ENCODE data around the gene PDE4D. TPM values are rescaled to one million over a fixed set of nuclear protein-coding genes. Genes with fewer than 3 reads are reported as not detected.

Gene PDE4D
- total RNA-seq, 1 donor, result 12.7 TPM

DNA sequence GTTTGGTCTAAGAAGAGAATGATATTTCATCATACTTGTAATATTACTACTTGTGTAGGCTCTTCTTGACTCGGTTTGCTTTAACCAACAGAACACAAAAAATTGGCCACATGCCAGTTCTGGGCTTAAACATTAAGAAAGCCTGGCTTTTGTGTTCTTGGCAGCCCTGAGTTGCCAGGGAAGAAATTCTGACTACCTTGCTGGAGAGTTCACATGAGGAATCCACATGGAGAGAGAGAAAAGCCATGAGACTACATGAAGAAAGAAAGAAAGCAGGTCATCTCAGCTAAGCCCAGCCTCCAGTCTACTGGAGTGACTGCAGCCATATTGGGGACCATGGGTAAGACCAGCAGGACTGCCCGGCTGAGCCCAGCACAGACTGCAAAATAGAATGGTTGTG, 785.8 kb downstream of the PDE4D start:
- peak; percentile 45 for DNase-seq (ENCODE audit: low read depth)
- TF ChIP-seq, protein P1, sequence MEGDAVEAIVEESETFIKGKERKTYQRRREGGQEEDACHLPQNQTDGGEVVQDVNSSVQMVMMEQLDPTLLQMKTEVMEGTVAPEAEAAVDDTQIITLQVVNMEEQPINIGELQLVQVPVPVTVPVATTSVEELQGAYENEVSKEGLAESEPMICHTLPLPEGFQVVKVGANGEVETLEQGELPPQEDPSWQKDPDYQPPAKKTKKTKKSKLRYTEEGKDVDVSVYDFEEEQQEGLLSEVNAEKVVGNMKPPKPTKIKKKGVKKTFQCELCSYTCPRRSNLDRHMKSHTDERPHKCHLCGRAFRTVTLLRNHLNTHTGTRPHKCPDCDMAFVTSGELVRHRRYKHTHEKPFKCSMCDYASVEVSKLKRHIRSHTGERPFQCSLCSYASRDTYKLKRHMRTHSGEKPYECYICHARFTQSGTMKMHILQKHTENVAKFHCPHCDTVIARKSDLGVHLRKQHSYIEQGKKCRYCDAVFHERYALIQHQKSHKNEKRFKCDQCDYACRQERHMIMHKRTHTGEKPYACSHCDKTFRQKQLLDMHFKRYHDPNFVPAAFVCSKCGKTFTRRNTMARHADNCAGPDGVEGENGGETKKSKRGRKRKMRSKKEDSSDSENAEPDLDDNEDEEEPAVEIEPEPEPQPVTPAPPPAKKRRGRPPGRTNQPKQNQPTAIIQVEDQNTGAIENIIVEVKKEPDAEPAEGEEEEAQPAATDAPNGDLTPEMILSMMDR (IDR thresholded peaks at IDR 0.05; ENCODE audit: insufficient read depth, low read length), result no peak
- no peak overlapping the region for H3K4me3 ChIP-seq (ENCODE audit: low read depth, low read length)

DNA sequence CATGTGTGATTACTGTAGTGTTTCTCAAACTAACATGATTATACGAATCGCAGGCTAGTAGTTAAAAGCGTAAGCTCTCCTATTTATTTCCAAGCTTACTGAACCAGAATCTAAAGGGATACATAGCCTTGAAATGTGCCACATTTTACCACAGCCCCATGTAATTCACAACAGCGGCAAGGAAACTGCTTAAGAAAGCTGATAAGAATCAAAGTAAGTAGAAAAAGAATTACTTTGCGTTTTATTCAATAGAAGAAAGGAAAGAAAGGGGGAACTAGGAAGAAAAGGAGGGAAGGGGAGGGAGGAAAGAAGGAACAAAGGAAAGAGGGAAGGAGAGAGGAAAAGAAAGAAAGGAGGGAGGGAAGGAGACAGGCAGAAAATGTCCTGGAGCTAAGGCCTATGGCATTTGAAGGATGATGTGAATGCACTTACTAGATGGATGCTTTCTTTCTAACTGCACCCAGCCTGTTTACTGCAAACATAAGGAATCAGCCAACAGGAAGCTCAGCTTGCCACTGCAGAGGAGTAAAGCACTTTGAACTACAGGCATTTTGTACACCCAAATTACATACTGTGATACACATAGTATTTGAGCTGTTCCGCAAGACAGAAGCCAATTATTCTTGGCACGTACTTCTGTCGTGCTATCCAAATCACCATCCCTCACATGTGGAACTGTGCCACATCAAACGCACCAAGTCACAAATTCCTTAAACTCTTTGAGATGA, 789.0 kb downstream of the PDE4D start:
- TF ChIP-seq, protein P1 (IDR thresholded peaks at IDR 0.05; ENCODE audit: insufficient read depth, low read length), result no peak
- no peak for DNase-seq (ENCODE audit: low read depth)
- no peak overlapping the region for H3K4me3 ChIP-seq (ENCODE audit: low read depth, low read length)

DNA sequence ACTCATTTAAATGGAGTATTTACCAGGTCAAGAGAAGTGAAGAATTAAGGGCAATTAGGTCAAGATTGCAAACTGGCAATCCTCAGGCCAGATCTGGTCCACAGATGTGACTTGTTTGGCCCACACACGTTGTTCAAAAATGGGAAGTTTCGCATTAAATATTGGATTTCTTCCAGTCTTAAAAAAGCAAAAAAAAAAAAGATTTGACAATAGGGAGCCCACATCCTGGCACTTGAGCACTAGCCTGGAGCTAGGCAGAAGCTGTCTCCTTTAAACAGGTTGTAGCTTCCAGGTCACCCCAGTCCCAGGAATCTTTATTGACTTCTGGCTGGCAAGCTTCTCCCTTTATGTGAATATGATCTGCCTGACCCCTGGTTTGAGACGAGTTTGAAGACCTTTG, 790.2 kb downstream of the PDE4D start:
- TF ChIP-seq, protein P1 (IDR thresholded peaks at IDR 0.05; ENCODE audit: insufficient read depth, low read length), result no peak
- no peak overlapping the region for H3K4me3 ChIP-seq (ENCODE audit: low read depth, low read length)
- DNase-seq (ENCODE audit: low read depth), result no peak

DNA sequence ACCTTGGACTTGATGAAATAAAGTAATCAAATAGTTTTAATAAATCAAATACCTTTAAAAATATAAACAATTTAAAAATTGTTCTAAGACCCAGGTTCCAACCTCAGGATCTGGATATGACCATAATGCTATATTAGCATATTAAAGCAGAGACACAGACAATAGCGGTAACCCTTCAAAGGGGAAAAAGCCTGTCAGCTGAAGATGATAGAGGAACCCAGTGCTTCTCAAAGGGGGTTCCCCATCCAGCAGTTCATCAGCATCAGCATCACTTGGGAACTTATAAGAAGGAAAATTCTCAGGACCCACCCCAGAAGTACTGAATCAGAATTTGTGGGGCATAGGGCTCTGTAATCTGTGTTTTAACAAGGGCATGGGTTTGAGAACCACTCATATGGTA, 791.1 kb downstream of the PDE4D start:
- H3K4me3 ChIP-seq (ENCODE audit: low read depth, low read length), result no peak overlapping the region
- TF ChIP-seq, protein P1 (IDR thresholded peaks at IDR 0.05; ENCODE audit: insufficient read depth, low read length), result no peak
- no peak for DNase-seq (ENCODE audit: low read depth)

DNA sequence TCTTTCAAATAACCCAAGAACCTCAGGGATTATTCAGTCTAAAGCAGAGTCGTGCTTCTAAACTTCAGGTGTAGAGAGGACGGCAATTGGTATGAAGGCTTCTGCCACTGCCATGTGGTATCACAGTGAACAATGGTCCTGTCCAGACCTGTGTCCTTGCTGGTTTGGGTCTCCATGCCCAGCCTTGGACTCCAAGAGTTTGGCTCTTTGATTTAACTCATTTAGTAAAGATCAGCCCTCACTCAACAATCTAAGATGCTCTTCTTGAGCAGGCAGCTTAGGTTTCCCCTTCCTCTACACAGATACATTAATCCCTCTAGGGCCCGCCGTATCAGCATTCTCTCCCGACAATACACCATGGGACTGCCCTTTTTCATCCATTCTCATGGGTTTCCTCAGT, 792.7 kb downstream of the PDE4D start:
- DNase-seq (ENCODE audit: low read depth), result no peak
- no peak overlapping the region for H3K4me3 ChIP-seq (ENCODE audit: low read depth, low read length)
- TF ChIP-seq, protein P1 (IDR thresholded peaks at IDR 0.05; ENCODE audit: insufficient read depth, low read length), result no peak

DNA sequence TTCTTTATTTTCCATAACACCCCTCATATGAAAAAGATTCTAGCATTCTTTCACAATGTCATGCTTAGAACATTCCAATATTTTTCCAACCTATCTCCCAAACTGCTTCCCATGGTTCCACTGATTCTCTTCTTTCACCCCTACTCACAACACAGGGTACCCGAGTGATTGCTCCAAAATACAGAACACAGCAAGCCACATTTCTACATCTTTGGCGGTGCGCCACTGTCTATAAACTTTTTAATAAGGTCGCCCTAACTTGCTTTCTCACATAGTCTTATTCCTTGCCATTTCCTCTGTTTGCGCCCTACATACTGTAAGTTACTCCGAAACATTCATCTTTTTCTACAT, 793.6 kb downstream of the PDE4D start:
- DNase-seq (ENCODE audit: low read depth), result no peak
- TF ChIP-seq, protein P1 (IDR thresholded peaks at IDR 0.05; ENCODE audit: insufficient read depth, low read length), result no peak

More for the DNA sequence above, 793.6 kb downstream of the PDE4D start:
- no peak overlapping the region for H3K4me3 ChIP-seq (ENCODE audit: low read depth, low read length)

All from fibroblast of the aortic adventitia (primary cell).